ENCODE measurements around the gene MED15. TPM values are rescaled to one million over a fixed set of nuclear protein-coding genes. Genes with fewer than 3 reads are reported as not detected.

Gene MED15
- total RNA-seq, 4 donors from 2014 or later, result 40.3 to 69.6 (median 49.2) TPM

DNA sequence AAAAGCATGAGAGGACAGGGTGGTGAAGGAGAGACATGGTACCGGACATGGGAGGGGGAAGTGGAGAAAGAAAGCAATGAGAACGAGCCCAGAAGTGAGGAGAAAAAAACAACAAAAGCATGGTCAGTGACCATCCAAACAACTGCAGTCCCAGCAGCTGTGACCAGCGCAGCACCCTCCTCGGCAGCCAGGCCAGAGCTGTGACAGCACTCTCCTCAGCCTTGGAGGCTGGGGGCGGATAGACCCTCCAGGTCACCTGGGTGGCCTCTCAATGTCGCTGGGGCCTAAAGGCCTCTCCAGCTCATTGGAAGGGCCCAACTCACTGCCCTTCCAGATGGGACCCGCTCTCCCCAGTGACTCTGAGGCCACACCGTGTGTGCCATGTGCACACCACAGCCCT is 103.3 kb downstream of the MED15 start:
- no peak for TF ChIP-seq POLR2A (IDR thresholded peaks at IDR 0.05)
- TF ChIP-seq, protein P1, sequence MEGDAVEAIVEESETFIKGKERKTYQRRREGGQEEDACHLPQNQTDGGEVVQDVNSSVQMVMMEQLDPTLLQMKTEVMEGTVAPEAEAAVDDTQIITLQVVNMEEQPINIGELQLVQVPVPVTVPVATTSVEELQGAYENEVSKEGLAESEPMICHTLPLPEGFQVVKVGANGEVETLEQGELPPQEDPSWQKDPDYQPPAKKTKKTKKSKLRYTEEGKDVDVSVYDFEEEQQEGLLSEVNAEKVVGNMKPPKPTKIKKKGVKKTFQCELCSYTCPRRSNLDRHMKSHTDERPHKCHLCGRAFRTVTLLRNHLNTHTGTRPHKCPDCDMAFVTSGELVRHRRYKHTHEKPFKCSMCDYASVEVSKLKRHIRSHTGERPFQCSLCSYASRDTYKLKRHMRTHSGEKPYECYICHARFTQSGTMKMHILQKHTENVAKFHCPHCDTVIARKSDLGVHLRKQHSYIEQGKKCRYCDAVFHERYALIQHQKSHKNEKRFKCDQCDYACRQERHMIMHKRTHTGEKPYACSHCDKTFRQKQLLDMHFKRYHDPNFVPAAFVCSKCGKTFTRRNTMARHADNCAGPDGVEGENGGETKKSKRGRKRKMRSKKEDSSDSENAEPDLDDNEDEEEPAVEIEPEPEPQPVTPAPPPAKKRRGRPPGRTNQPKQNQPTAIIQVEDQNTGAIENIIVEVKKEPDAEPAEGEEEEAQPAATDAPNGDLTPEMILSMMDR (IDR thresholded peaks at IDR 0.05), result no peak
- intact Hi-C loops (cut with DNase I; ENCODE audit: low total_unique reads), result no loop called here
- WGBS, 2 donors, result 79 to 86% methylated on average over 8 of the region's 8 CpGs
- DNase-seq (ENCODE audit: low spot score in 2 of 2), result no peak
- H3K4me3 ChIP-seq (ENCODE audit: low read depth, poor library complexity, severe bottlenecking), result no peak overlapping the region

DNA sequence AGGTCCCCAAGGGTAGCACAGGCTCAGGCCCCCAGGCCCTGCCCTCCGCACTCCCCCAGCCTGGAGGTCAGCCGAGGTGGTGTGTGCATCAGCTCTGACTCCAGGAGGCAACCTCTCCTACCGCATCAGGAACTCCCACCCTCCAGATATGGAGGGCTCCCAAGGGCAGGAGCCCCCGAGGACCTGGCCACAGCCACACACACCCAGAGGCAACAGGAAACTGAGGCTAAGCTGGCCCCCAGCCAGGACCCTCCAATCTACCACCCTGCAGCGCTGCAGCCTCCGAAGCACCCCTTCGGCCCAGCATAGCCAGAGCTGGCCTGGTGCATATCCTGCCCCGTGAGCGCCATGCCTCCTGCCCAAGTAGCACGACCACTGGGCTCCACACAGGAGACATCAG is 104.0 kb downstream of the MED15 start:
- WGBS, 2 donors, result 80 to 96% methylated on average over 10 of the region's 10 CpGs
- intact Hi-C loops (cut with DNase I; ENCODE audit: low total_unique reads), result no loop called here
- TF ChIP-seq POLR2A (IDR thresholded peaks at IDR 0.05), result no peak
- TF ChIP-seq, protein P1 (IDR thresholded peaks at IDR 0.05), result no peak
- H3K4me3 ChIP-seq (ENCODE audit: low read depth, poor library complexity, severe bottlenecking), result no peak overlapping the region
- no peak for DNase-seq (ENCODE audit: low spot score in 2 of 2)

DNA sequence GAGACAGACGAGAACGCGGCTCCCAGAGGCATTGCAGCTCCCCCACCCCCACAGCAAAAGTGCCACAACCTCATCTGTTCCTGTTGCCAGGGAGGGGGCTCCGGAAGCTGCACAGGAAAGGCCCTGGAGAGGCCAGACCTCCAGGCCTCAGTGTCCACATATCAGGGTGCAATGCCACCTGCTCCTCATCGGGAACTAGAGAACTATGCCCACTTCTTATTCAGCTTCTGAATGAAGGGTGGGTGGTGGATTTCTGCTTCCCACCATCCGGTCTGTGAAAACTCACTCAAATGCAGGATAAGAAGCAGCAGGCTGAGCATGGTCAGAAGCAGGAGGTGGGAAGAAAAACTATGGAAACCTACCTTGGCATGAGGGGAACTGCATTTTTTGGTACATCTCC is 105.9 kb downstream of the MED15 start:
- TF ChIP-seq, protein P1 (IDR thresholded peaks at IDR 0.05), result no peak
- no peak for TF ChIP-seq POLR2A (IDR thresholded peaks at IDR 0.05)
- 79 to 94% methylated on average over 6 of the region's 6 CpGs for WGBS, 2 donors
- intact Hi-C loops (cut with DNase I; ENCODE audit: low total_unique reads), result no loop called here
- H3K4me3 ChIP-seq (ENCODE audit: low read depth, poor library complexity, severe bottlenecking), result no peak overlapping the region
- no peak for DNase-seq (ENCODE audit: low spot score in 2 of 2)

DNA sequence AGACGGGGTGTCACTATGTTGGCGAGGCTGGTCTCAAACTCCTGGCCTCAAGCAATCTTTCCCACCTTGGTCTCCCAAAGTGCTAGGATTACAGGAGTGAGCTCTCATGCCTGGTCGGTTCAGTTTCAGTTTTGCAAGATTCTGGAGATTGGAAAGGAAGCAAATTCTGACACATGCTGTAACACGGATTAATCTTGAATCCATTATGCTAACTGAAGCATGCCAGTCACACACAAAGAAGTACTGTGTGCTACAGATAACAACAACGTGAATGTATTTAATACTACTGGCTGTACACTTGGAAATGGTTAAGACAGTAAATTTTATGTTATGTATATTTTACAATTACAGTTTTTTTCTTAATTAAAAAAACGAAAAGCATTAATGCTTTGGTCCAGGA is 107.6 kb downstream of the MED15 start:
- TF ChIP-seq POLR2A (IDR thresholded peaks at IDR 0.05), result no peak
- TF ChIP-seq, protein P1 (IDR thresholded peaks at IDR 0.05), result no peak
- 21 to 23% methylated on average over 6 of the region's 6 CpGs for whole genome bisulfite sequencing, 2 donors
- intact Hi-C loops (cut with DNase I; ENCODE audit: low total_unique reads), result no loop called here
- DNase-seq (ENCODE audit: low spot score in 2 of 2), result no peak
- H3K4me3 ChIP-seq (ENCODE audit: low read depth, poor library complexity, severe bottlenecking), result no peak overlapping the region

DNA sequence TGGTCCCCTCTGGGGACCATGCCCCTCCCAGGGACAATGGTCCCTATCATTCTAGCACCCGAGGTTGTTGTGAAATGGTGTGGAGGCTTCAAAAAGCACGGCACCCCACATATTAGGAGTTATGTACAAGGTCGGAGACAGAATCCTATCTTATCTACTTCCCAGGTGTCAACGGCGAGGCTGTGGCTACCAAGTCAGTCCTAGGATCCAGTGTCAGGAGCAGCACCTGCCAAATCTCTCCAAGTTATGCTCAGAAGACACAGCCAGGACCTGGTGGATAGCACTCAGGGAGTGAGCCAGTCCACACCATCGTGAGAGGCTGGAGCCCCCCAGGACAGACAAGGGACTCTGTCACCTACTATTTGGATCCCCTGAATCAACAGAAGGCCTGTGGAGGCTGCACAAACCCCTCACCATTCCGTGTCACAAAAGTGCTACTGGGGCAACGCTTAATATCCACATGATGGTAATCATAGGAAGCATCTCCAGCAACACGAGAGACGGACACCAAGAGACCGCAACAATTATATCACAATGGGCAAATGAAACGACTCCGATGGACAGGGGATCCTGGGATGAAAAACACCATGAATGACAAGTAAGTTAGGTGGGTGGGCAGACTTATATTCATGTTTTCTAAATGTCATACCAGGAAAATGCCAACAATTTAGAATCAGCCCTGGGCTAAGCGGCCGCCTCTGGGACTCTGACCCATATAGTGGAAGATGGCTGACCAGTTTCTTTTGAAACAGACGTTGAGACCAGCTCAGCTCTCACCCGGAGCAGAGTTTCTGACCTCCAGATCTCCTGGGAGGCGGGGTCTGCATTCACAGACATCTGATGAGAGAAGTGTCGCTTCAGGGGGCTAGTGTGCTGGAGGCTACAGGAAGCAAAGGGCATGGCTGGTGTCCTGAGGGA is 108.4 kb downstream of the MED15 start:
- intact Hi-C loops (cut with DNase I; ENCODE audit: low total_unique reads), result no loop called here
- DNase-seq (ENCODE audit: low spot score in 2 of 2), result no peak
- TF ChIP-seq, protein P1 (IDR thresholded peaks at IDR 0.05), result no peak
- no peak for TF ChIP-seq POLR2A (IDR thresholded peaks at IDR 0.05)
- 85 to 88% methylated on average over 19 of the region's 19 CpGs for WGBS, 2 donors
- H3K4me3 ChIP-seq (ENCODE audit: low read depth, poor library complexity, severe bottlenecking), result no peak overlapping the region

All from lower leg skin (tissue), 4 donors.